SU-DHL-6 (cell line): ENCODE data around the gene ACBD6.

Source experiments
- H2AFZ ChIP-seq: fragments of 200-600 bp; sonication (generic); 2 replicates; pipeline ENCODE4 v1.6.1; 2014; ENCODE audit warnings: low read depth, mild to moderate bottlenecking, moderate library complexity, mixed read lengths, antibody characterized with exemption, low read length; ENCODE audit not compliant: severe bottlenecking
- H3F3A ChIP-seq: fragments of 200-600 bp; shearing (Covaris generic); 2 replicates; pipeline ENCODE4 v1.6.0; 2016; ENCODE audit warnings: antibody characterized with exemption, mild to moderate bottlenecking; ENCODE audit not compliant: insufficient read depth
- H3K27ac ChIP-seq: fragments of 200-600 bp; sonication (generic); 2 replicates; pipeline ENCODE4 v1.5.1; 2016; ENCODE audit warnings: low read depth, mild to moderate bottlenecking, low read length, moderate library complexity, mixed read lengths
- H3K27me3 ChIP-seq: fragments of 200-600 bp; sonication (generic), shearing (Covaris generic); 2 replicates; pipeline ENCODE4 v1.6.0; 2014; ENCODE audit warnings: mild to moderate bottlenecking, low read length
- H3K36me3 ChIP-seq: fragments of 200-600 bp; sonication (generic); 2 replicates; pipeline ENCODE4 v1.6.1; 2014; ENCODE audit warnings: mild to moderate bottlenecking, low read length, mixed read lengths
- H3K4me2 ChIP-seq: fragments of 300-600, 200-600 bp; shearing (Covaris generic), sonication (generic); 2 replicates; pipeline ENCODE4 v1.6.0; 2014; ENCODE audit warnings: low read length, low read depth, mild to moderate bottlenecking; ENCODE audit not compliant: poor library complexity, severe bottlenecking
- H3K4me3 ChIP-seq: fragments of 200-600 bp; sonication (generic); 2 replicates; pipeline ENCODE4 v1.5.1; 2014; ENCODE audit warnings: antibody characterized with exemption, low read length, mild to moderate bottlenecking, mixed read lengths; ENCODE audit not compliant: insufficient read depth, poor library complexity, severe bottlenecking
- H3K79me2 ChIP-seq: fragments of 200-600 bp; sonication (generic); 2 replicates; pipeline ENCODE4 v1.6.1; 2014; ENCODE audit warnings: mild to moderate bottlenecking, low read length, moderate library complexity; ENCODE audit not compliant: insufficient read depth
- H3K9ac ChIP-seq: fragments of 200-600 bp; sonication (generic); 2 replicates; pipeline ENCODE4 v1.7.0; 2014; ENCODE audit warnings: mild to moderate bottlenecking, low read length
- H3K9me2 ChIP-seq: fragments of 200-600 bp; sonication (generic); replicated peaks from 2 replicates; pipeline ENCODE4 v1.6.1; 2014; ENCODE audit warnings: low read length; ENCODE audit not compliant: insufficient read depth
- H3K9me3 ChIP-seq: fragments of 200-600 bp; sonication (generic); 2 replicates; pipeline ENCODE4 v1.6.1; 2014; ENCODE audit warnings: low read length, mixed read lengths; ENCODE audit not compliant: insufficient read depth
- H4K20me1 ChIP-seq: fragments of 200-600 bp; sonication (generic); 2 replicates; pipeline ENCODE4 v1.6.1; 2014; ENCODE audit warnings: low read depth, mild to moderate bottlenecking, antibody characterized with exemption, low read length, moderate library complexity, mixed read lengths
- CTCF ChIP-seq: fragments of 200-600 bp; sonication (generic); IDR thresholded peaks from one replicate; pipeline ENCODE4 v1.5.1; 2017; ENCODE audit warnings: antibody characterized with exemption, mild to moderate bottlenecking, low read length, moderate library complexity; ENCODE audit not compliant: insufficient read depth, poor library complexity, severe bottlenecking
- EZH2phosphoT487 ChIP-seq: fragments of 200-600 bp; sonication (generic), shearing (Covaris generic); conservative IDR thresholded peaks from 2 replicates; pipeline ENCODE4 v1.6.1; 2018; ENCODE audit warnings: mild to moderate bottlenecking, antibody characterized with exemption, low read length, moderate library complexity, mixed read lengths

The ACBD6 gene

GRCh38 chr1:180542113-180542837, 39.9 kb upstream of the ACBD6 start:
- TF ChIP-seq EZH2phosphoT487: no peak
- no peak for TF ChIP-seq CTCF
- no peak overlapping the region for H3K4me3 ChIP-seq
- no peak overlapping the region for H2AFZ ChIP-seq
- H3K4me2 ChIP-seq: no peak overlapping the region
- no peaks in the 10 kb centered on the region for H3F3A ChIP-seq
- no peaks in the 10 kb centered on the region for H3K27me3 ChIP-seq
- no peaks in the 10 kb centered on the region for H3K79me2 ChIP-seq
- no peaks in the 10 kb centered on the region for H3K9me3 ChIP-seq
- no peak overlapping the region for H3K27ac ChIP-seq
- no peaks in the 10 kb centered on the region for H4K20me1 ChIP-seq
- no peaks in the 10 kb centered on the region for H3K9me2 ChIP-seq
- H3K9ac ChIP-seq: no peak overlapping the region
- no peaks in the 10 kb centered on the region for H3K36me3 ChIP-seq

- Histone ChIP-seq H3K9ac (no peak overlapping the region), H3K79me2 (no peaks in the 10 kb centered on the region), H3K27me3 (no peaks in the 10 kb centered on the region), H3K4me3 (no peak overlapping the region), H3K27ac (no peak overlapping the region), H3K9me3 (no peaks in the 10 kb centered on the region), H3K36me3 (no peaks in the 10 kb centered on the region), H2AFZ (no peak overlapping the region), H4K20me1 (no peaks in the 10 kb centered on the region), H3K9me2 (no peaks in the 10 kb centered on the region), H3K4me2 (no peak overlapping the region), H3F3A (no peaks in the 10 kb centered on the region)
- TF ChIP-seq EZH2phosphoT487: no peak
Observed at GRCh38 chr1:180540697-180541594, 38.6 kb upstream of the ACBD6 start.

GRCh38 chr1:180539136-180539535, 36.8 kb upstream of the ACBD6 start:
- no peak overlapping the region for H3K27ac ChIP-seq
- no peak overlapping the region for H3K4me2 ChIP-seq
- no peak overlapping the region for H3K4me3 ChIP-seq
- H3K79me2 ChIP-seq: no peaks in the 10 kb centered on the region
- H3K27me3 ChIP-seq: no peaks in the 10 kb centered on the region
- no peaks in the 10 kb centered on the region for H4K20me1 ChIP-seq
- TF ChIP-seq CTCF (no peak), EZH2phosphoT487 (no peak)
- H3K9ac ChIP-seq: no peak overlapping the region
- no peaks in the 10 kb centered on the region for H3K9me2 ChIP-seq
- H3K9me3 ChIP-seq: no peaks in the 10 kb centered on the region
- no peak overlapping the region for H2AFZ ChIP-seq
- H3F3A ChIP-seq: no peaks in the 10 kb centered on the region
- no peaks in the 10 kb centered on the region for H3K36me3 ChIP-seq
